Ascending aorta (tissue), 2 donors: Measurements from ENCODE around the gene STRBP. TPM values are rescaled to one million over a fixed set of nuclear protein-coding genes. Genes with fewer than 3 reads are reported as not detected.

Source experiments
- DNase-seq, 2 donors: peaks; one replicate each; pipeline ENCODE4 v3.0.0-alpha.2; 2019; ENCODE audit warnings: low spot score in 2 of 2
- H3K27ac ChIP-seq, 2 donors: fragments of 200-600 bp; sonication (generic); one replicate each; pipeline ENCODE4 v1.5.1; 2016 to 2017; ENCODE audit warnings: mild to moderate bottlenecking in 1 of 2
- H3K27me3 ChIP-seq: fragments of 200-600 bp; sonication (generic); one replicate; pipeline ENCODE4 v1.5.1; 2017
- H3K36me3 ChIP-seq, 2 donors: fragments of 200-600 bp; sonication (generic); one replicate each; pipeline ENCODE4 v1.5.1; 2016
- H3K4me1 ChIP-seq, 2 donors: fragments of 200-600 bp; sonication (generic); one replicate each; pipeline ENCODE4 v1.5.1; 2016 to 2017; ENCODE audit warnings: mild to moderate bottlenecking in 1 of 2
- H3K4me3 ChIP-seq, 2 donors: fragments of 200-600 bp; sonication (generic); one replicate each; pipeline ENCODE4 v1.5.1; 2016 to 2017; ENCODE audit warnings: mild to moderate bottlenecking in 1 of 2
- H3K9me3 ChIP-seq, 2 donors: fragments of 200-600 bp; sonication (generic); one replicate each; pipeline ENCODE4 v1.5.1; 2016
- CTCF ChIP-seq, 3 experiments: fragments of 200-600 bp in 2 of 3; fragments of 450-650 bp in 1 of 3; sonication (generic) in 2 of 3; IDR thresholded peaks; one replicate each; pipeline ENCODE4 v1.5.1; 2016 to 2019; ENCODE audit warnings: antibody characterized with exemption in 3 of 3, mild to moderate bottlenecking in 1 of 3, moderate library complexity in 1 of 3
- intact Hi-C: fragments of 100-400 bp; cut with DNase I; formaldehyde crosslinking; loops from one replicate; pipeline ENCODE4 v1.15.1; 2023
- total RNA-seq: library from RNA; depleted of rRNA; stranded (reverse); fragments of >200 nt; gene quantifications from one replicate; pipeline ENCODE4 v1.1.0, GENCODE V29; 2016

Gene STRBP
- total RNA-seq, 1 donor from 2014 or later = 0.43 TPM

- DNase-seq = no peak
- Histone ChIP-seq H3K36me3 (no peaks in the 10 kb centered on the region), H3K27ac (no peak overlapping the region), H3K9me3 (no peaks in the 10 kb centered on the region), H3K4me1 (peaks cover 0 to 5% of the 10 kb centered on the region in 2 donors), H3K4me3 (peak overlapping the region; percentile 79 to 87), H3K27me3 (no peaks in the 10 kb centered on the region)
- intact Hi-C loops = loop anchor here (2.0 to 5.0 kb wide), 2 partner anchors 364 to 442 kb away; partner anchors contain the start of genes PDCL and RC3H2
- TF ChIP-seq CTCF (IDR thresholded peaks at IDR 0.05) = no peak
These were observed 895 bp upstream of the STRBP start for GRCh38 chr9:123269281-123269680.

- Histone ChIP-seq H3K27ac (no peak overlapping the region), H3K27me3 (no peaks in the 10 kb centered on the region), H3K4me1 (peaks cover 0 to 5% of the 10 kb centered on the region in 2 donors), H3K36me3 (no peaks in the 10 kb centered on the region), H3K4me3 (peak overlapping the region; percentile 79 to 87), H3K9me3 (no peaks in the 10 kb centered on the region)
- intact Hi-C loops = loop anchor here (2.0 to 5.0 kb wide), 2 partner anchors 363 to 441 kb away; partner anchors contain the start of genes PDCL and RC3H2
- no peak for DNase-seq
- TF ChIP-seq CTCF (IDR thresholded peaks at IDR 0.05) = no peak
These were observed 254 bp downstream of the STRBP start for GRCh38 chr9:123268199-123268464.

- DNase-seq = no peak
- Histone ChIP-seq H3K36me3 (no peaks in the 10 kb centered on the region), H3K4me1 (peaks cover 0 to 5% of the 10 kb centered on the region in 2 donors), H3K27ac (no peak overlapping the region), H3K27me3 (no peaks in the 10 kb centered on the region), H3K4me3 (peak overlapping the region; percentile 79 to 87), H3K9me3 (no peaks in the 10 kb centered on the region)
- no peak for TF ChIP-seq CTCF (IDR thresholded peaks at IDR 0.05)
- intact Hi-C loops = loop anchor here (2.0 to 5.0 kb wide), 2 partner anchors 363 to 440 kb away; partner anchors contain the start of genes PDCL and RC3H2
These were observed 746 bp downstream of the STRBP start for GRCh38 chr9:123267481-123268198.

- Histone ChIP-seq H3K4me1 (peaks cover 0 to 5% of the 10 kb centered on the region in 2 donors), H3K36me3 (no peaks in the 10 kb centered on the region), H3K9me3 (no peaks in the 10 kb centered on the region), H3K4me3 (no peak overlapping the region), H3K27ac (no peak overlapping the region), H3K27me3 (no peaks in the 10 kb centered on the region)
- intact Hi-C loops = loop anchor here (5.0 kb wide), 1 partner anchor 440 kb away; the partner anchor contains the start of gene PDCL
- DNase-seq = no peak
- no peak for TF ChIP-seq CTCF (IDR thresholded peaks at IDR 0.05)
These were observed 1.6 kb downstream of the STRBP start for GRCh38 chr9:123266655-123267399.

GRCh38 chr9:123265833-123266232 lies 2.6 kb downstream of the STRBP start:
- Histone ChIP-seq H3K27me3 (no peaks in the 10 kb centered on the region), H3K4me1 (peaks cover 0 to 5% of the 10 kb centered on the region in 2 donors), H3K36me3 (no peaks in the 10 kb centered on the region), H3K4me3 (no peak overlapping the region), H3K27ac (no peak overlapping the region), H3K9me3 (no peaks in the 10 kb centered on the region)
- intact Hi-C loops = loop anchor here (5.0 kb wide), 1 partner anchor 439 kb away; the partner anchor contains the start of gene PDCL
- no peak for TF ChIP-seq CTCF (IDR thresholded peaks at IDR 0.05)
- DNase-seq = no peak
